NCI-H345 (cell line): Measurements from ENCODE around the gene LPP.

Experiments used
- DNase-seq: peaks from one replicate; lab custom pipeline; 2025; lab: John Stamatoyannopoulos, UW

The LPP gene

DNA sequence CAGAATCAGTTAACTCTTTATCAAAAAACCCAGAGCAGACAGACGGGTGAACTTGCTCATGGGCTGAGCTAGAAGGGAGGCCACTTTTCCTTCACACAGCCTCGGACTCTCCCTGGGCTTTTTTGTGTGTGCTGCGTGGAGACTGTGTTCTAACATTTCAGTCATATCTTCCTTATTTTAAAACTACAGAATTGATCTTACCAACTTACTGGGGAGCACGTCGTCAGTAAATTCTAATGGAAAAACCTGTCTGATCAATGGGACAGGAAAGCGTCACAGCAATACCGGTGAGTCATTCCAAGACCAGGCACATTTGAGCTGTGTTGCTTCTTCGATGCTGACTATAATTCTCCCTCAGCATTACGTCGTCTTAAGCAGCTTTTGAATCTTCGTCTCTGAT is 145.1 kb downstream of the LPP start:
- no peak for DNase-seq

DNA sequence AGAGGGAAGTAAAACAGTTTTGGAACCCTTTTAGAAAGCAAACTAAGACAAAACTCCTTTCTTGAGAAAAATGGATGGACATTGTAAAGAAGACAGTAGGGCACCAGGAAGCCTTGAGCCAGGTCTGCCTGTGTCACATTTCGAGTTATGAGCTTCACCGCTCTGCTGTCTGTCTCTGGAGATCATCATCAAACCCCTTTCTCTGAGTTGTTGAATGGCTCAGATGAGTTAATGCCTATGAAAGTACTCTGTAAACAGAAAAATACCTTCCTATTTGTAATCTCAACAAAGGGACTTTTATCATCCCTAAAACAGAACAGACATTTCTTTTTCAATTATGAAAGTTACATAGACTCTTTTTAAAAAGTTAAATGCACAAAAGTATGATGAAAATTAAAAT is 145.8 kb downstream of the LPP start:
- no peak for DNase-seq

GRCh38 chr3:188301147-188301546 is 147.2 kb downstream of the LPP start:
- DNase-seq: no peak

DNA sequence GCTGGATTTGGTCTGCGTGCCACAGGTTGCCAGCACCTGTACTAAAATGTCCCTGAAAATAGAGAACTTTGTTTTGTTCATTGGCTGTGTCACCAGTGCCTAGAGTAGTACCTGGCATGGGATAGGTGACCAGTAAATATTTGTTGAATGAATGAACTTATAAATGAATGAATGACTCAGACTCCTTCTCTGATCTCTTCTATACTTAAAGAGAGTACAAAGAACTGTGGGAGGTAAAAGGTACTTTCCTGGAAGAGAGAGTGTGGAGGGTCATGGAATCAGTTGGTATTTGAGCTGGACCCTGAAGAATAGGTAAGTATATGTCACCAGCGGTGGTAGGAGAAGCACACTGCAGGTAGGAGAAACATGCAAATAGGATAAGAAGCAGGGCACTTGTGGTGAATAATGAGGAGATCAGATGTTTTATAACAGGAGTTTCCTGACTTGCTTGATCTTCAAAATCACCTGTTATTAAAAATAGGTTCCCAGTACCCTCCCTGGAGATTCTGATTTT is 149.4 kb downstream of the LPP start:
- no peak for DNase-seq

DNA sequence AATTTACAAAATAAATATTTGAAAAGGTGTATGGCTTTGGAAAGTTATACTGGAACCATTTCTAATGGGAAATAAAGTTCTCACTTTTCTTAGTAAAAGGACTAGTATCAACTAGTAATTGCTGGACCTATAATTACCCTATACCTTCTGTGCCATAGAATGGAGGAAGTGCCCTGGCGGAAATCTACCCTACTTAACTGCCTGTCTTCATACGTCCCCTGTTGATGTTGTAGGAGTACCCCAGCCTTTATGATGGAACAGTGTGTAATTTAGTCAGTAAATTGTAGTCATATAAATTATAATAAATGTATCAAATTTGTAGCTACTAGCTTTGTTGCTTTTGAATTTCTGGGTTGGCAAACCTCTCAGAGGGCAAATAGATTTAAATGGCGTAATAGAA is 149.9 kb downstream of the LPP start:
- no peak for DNase-seq

- DNase-seq: no peak
Observed at GRCh38 chr3:188304501-188304900, 150.5 kb downstream of the LPP start.

DNA sequence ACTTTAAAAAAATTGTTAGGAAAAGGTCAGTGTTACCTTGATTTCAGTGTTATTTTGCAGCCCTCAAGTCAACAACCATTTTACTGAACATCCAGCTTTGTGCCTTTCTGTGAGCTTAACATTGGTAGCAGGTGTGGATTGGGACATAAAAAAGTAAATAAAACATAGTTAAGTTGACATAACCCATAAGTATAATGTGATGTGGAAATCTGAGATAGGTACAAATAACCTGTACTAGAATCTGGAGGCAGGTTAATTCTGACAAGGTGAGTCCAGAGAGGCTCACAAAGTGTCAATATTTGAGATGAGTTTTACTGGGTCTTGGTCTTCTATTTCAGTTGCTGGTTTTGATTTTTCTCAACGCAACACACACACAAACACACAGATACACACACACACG is 151.3 kb downstream of the LPP start:
- DNase-seq: peak; percentile 9

- DNase-seq: no peak
Observed at GRCh38 chr3:188306435-188307005, 152.6 kb downstream of the LPP start.

GRCh38 chr3:188309437-188310269 is 155.7 kb downstream of the LPP start:
- no peak for DNase-seq

DNA sequence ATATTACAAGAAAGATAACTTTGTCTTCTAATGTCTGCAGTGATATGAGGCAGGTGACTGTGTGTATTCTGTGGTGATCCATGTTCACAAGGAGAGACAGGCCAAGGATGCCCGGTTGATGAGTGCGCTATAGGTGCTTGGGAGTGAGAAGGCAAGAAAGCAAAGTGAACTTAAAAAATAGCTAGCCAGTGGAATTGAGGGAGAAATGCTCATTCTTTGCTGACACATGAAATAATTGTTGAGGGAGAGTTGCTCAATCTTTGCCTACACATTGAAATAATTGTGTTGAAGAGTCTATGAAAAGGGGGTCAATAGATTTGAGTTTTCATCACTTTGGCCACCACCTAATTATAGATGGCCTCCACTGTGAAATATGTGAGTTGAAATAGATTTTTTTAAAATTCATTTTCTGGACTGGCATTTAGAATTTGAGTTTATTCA is 156.3 kb downstream of the LPP start:
- no peak for DNase-seq

DNA sequence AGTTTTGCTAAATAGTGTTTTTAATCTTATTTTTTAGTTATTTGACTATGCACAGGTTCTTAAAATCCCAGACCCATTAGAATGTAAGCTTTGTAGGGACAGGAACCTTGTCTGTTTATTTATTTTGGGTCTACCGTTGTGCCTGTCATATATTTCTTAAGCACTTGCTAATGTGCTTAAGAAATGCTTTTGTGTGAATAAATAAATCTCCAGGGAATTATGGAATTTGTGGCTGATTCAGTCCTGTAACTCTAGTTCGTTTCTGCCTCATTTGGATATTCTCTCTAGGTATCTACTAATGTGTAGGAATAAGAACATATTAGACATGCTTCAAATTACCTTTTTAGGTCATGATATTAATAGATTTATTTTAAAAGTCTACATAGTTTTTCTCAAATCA is 161.6 kb downstream of the LPP start:
- DNase-seq: no peak

DNA sequence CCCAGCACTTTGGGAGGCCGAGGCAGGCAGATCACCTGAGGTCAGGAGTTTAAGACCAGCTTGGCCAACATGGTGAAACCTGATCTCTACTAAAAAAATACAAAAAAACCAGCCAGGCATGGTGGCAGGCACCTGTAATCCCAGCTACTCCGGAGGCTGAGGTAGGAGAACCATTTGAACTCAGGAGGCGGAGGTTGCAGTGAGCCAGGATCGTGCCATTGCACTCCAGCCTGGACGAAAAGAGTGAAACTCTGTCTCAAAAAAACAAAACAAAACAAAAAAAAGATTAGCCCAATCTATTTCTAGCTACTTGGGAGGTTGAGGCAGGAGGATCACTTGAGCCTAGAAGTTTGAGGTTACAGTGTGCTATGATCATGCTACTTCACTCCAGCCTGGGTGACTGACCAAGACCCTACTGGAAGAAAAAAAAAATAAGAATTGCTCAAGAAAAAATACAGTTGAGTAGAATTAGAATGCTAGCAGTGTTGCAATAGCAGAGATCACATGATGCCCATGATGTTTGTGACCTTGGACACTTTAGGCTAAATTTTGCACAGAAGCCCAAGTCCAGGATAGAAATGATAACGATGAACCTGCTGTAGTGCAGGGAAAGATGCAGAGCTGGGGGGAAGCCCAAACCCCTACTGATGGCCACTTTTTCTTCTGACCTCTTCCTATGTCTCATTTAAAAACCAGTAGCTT is 162.2 kb downstream of the LPP start:
- no peak for DNase-seq

- no peak for DNase-seq
Observed at GRCh38 chr3:188316723-188317070, 162.7 kb downstream of the LPP start.

DNA sequence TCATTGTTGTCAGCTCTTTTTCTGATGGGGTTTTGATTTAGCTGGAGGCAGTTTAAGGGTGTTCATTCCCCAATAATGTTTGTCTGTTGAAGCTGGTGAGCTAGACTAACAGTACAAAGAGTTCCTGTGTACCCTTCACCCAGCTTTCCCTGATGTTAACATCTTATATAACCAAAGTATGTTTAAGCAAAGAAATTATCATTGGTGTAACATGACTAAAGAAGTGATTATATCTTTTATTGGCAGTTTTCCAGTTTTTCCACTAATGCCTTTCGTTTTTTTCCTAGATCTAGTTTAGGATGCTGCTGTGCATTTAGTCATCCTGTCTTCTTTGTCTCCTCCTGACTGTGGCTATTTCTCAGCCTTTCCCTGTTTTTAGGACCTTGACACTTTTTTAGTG is 165.6 kb downstream of the LPP start:
- no peak for DNase-seq

DNA sequence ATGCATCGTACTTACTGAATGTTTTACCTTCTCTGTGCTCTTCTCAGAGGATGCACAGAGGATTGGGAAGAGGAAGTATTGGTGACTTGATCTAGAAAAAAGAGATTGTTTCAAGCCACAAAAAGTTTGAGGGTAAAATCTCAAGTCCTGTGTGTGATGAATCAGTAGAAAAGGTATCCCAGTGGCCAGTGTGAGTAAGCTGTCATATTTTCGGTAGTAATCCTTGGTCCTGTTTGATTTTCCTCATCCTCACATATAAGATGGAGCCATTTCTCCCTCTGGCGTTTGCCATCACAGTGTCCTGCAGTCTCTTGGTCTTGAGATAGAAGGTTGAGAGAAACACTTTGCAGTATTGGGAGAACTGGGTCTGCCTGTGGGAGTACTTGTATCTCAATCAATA is 166.8 kb downstream of the LPP start:
- no peak for DNase-seq

GRCh38 chr3:188321258-188321657 is 167.3 kb downstream of the LPP start:
- no peak for DNase-seq

DNA sequence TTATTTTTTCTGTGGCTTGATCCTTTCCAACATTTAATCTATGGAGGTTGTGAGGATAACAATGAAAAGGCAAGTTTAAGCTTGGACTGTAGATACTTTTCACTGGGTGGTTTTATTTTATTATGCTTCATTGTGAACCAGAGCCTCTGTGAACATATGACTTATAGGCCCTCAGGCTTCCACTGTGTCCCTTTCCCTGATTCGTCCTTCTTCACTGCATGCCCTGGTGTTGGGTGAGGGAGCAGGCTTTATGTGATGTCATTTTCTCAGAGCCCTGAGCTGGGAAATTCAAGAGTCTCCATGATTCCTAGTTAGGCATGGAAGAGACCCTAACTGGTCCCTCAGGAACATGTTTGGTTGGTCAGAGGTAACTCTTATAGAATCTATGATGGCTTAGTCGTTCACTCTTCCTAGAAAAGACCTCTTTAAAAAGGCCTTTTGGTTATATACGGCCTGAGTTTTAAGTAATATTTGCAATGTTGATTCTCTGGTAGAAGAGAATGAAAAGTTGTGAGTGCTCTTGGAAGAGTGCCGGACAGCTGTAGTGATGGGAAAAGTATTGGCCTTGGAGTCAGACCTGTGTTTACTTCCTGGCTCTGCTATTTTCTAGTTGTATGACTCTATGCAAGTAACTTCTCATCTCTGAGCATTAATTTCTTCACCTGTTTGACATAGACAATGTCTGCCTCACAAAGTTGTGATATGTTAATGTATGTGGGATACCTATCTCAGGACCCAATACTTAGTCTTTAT is 168.4 kb downstream of the LPP start:
- no peak for DNase-seq

DNA sequence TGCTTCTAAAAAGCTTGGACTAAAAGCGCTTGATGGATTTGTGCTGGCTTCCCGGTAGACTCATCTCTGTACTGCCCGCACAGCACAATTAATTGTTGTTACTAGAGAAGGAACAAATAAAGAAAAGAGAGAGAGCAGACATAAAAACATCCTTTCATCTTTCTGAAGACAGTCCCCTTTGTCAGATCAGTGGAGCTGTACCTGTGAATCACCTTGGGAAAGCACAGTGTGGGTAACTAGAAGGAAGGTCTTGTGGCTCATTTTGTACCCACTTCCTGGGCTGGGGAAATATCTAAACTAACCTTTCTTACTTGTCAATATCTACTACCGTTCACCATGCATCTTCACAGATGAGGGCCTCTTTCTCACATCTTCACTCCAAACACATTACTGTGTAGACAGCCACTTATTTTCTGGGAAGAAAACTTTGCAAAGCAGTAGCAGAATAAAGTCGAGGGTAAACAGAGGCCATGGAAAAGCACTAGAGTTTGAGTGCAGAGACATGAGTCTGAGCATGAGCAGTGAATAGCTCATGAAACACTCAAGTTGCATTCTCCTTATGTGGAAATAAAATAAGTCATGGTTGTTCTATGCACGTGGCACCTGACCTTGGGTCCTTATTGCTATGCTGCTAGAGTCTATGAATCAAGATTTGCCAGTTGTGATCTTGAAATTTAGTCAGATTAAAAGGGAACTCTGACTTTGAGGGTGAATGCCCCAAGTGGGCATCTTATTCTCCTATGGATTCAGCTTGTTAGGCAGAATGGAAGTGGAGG is 169.3 kb downstream of the LPP start:
- DNase-seq: no peak

DNA sequence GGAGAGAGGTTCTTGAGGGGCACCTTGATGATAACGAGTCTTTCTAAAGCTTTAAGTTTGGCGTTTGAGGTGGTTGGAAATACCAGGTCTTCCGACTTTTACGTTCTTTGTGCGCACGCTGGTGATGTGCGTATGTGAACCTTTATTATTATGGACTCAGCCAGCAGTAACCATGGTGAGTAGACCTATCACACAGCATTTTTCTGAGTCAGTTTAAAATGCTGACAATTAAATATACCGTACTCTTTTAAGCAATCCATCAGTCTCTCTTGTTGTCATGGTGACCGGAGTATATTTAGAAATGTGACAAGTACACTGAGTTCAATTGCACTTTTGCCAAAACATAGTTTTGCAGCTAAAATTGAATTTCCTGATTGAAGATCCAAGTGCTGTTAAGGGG is 172.2 kb downstream of the LPP start:
- DNase-seq: no peak

GRCh38 chr3:188326968-188327367 is 173.0 kb downstream of the LPP start:
- no peak for DNase-seq

GRCh38 chr3:188327433-188327832 is 173.5 kb downstream of the LPP start:
- no peak for DNase-seq

DNA sequence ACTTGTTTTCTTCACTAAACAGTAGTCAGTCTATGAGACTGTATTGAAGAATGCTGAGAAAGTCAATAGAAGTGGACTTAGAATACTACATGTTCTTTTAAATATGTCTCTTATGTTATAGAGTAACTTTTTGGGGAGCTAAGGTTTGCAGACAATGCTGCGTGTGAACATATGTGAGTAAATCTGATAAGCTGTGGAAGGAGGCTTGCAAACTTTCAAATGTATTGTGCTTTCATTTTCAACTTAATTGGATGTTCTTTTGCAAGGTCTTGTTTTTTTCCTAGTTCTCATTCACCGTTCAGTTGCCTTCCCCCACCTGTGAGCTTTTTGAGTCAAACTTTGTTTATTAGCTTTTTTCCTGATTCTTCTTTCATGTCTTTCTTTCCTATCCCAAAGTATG is 176.2 kb downstream of the LPP start:
- DNase-seq: no peak
